ACC112 (cell line): ENCODE data around the gene RREB1.
A peak's percentile ranks its signal among the peaks of the same experiment; 100 is the strongest.

ENCODE experiments used
- H2AFZ ChIP-seq: fragments of 200-600 bp; sonication (generic); one replicate; pipeline ENCODE4 v1.6.0; 2017; ENCODE audit warnings: antibody characterized with exemption, low read length; ENCODE audit not compliant: unreplicated experiment
- H3K27ac ChIP-seq: fragments of 200-600 bp; sonication (generic); 2 replicates; pipeline ENCODE4 v1.5.1; 2014; ENCODE audit warnings: low read depth, mild to moderate bottlenecking, antibody characterized with exemption, low read length, moderate library complexity
- H3K27me3 ChIP-seq: fragments of 200-600 bp; sonication (generic); 2 replicates; pipeline ENCODE4 v1.6.1; 2014; ENCODE audit warnings: mild to moderate bottlenecking, antibody characterized with exemption, low read length, moderate library complexity, mixed read lengths; ENCODE audit not compliant: insufficient read depth
- H3K36me3 ChIP-seq: fragments of 200-600 bp; sonication (generic); 2 replicates; pipeline ENCODE4 v1.6.1; 2016; ENCODE audit warnings: mild to moderate bottlenecking, antibody characterized with exemption, low read length, moderate library complexity, mixed read lengths; ENCODE audit not compliant: insufficient read depth
- H3K4me1 ChIP-seq: fragments of 200-600 bp; sonication (generic); one replicate; pipeline ENCODE4 v1.6.1; 2016; ENCODE audit warnings: low read length, mixed read lengths; ENCODE audit not compliant: insufficient read depth, unreplicated experiment, control insufficient read depth
- H3K4me3 ChIP-seq: fragments of 200-600 bp; sonication (generic); 2 replicates; pipeline ENCODE4 v1.5.1; 2014; ENCODE audit warnings: mild to moderate bottlenecking, low read depth, low read length
- H3K79me2 ChIP-seq: fragments of 200-600 bp; sonication (generic); one replicate; pipeline ENCODE4 v1.6.0; 2016; ENCODE audit warnings: low read length; ENCODE audit not compliant: control insufficient read depth, unreplicated experiment, insufficient read depth

The RREB1 gene

GRCh38 chr6:7111095-7111690 lies 3.4 kb downstream of the RREB1 start:
- Histone ChIP-seq H3K27me3 (no peaks in the 10 kb centered on the region), H3K36me3 (no peaks in the 10 kb centered on the region), H2AFZ (no peak overlapping the region), H3K27ac (no peak overlapping the region), H3K4me3 (0 out of 2 replicates have a peak overlapping the region, but pooled peaks have one; percentile 97), H3K4me1 (peaks cover 21% of the 10 kb centered on the region), H3K79me2 (peaks cover 76% of the 10 kb centered on the region)

GRCh38 chr6:7112171-7112570 lies 4.4 kb downstream of the RREB1 start:
- Histone ChIP-seq H3K4me3 (no peak overlapping the region), H2AFZ (no peak overlapping the region), H3K27ac (no peak overlapping the region), H3K4me1 (peaks cover 17% of the 10 kb centered on the region), H3K27me3 (no peaks in the 10 kb centered on the region), H3K36me3 (no peaks in the 10 kb centered on the region), H3K79me2 (peaks cover 86% of the 10 kb centered on the region)

- no peak overlapping the region for H3K27ac ChIP-seq
- H3K79me2 ChIP-seq = peaks cover 92% of the 10 kb centered on the region
- H3K36me3 ChIP-seq = no peaks in the 10 kb centered on the region
- H3K4me1 ChIP-seq = peaks cover 17% of the 10 kb centered on the region
- no peak overlapping the region for H3K4me3 ChIP-seq
- H3K27me3 ChIP-seq = no peaks in the 10 kb centered on the region
- no peak overlapping the region for H2AFZ ChIP-seq
These were observed 5.1 kb downstream of the RREB1 start for GRCh38 chr6:7112741-7113313.

GRCh38 chr6:7114744-7115458 lies 7.1 kb downstream of the RREB1 start:
- H3K27ac ChIP-seq = no peak overlapping the region
- H3K36me3 ChIP-seq = no peaks in the 10 kb centered on the region
- H3K79me2 ChIP-seq = peaks cover 98% of the 10 kb centered on the region
- H3K4me1 ChIP-seq = peaks cover 17% of the 10 kb centered on the region
- no peaks in the 10 kb centered on the region for H3K27me3 ChIP-seq
- no peak overlapping the region for H3K4me3 ChIP-seq
- H2AFZ ChIP-seq = no peak overlapping the region

GRCh38 chr6:7115543-7116231 lies 7.9 kb downstream of the RREB1 start:
- Histone ChIP-seq H3K36me3 (no peaks in the 10 kb centered on the region), H3K4me3 (no peak overlapping the region), H2AFZ (no peak overlapping the region), H3K27ac (no peak overlapping the region), H3K4me1 (peaks cover 10% of the 10 kb centered on the region), H3K27me3 (no peaks in the 10 kb centered on the region), H3K79me2 (peaks cover 98% of the 10 kb centered on the region)

- H3K79me2 ChIP-seq = peaks cover 95% of the 10 kb centered on the region
- H3K4me3 ChIP-seq = no peak overlapping the region
- no peak overlapping the region for H3K27ac ChIP-seq
- H3K36me3 ChIP-seq = no peaks in the 10 kb centered on the region
- no peaks in the 10 kb centered on the region for H3K4me1 ChIP-seq
- no peaks in the 10 kb centered on the region for H3K27me3 ChIP-seq
- H2AFZ ChIP-seq = no peak overlapping the region
These were observed 11.6 kb downstream of the RREB1 start for GRCh38 chr6:7119272-7119801.

- Histone ChIP-seq H3K79me2 (peaks cover 92% of the 10 kb centered on the region), H3K4me1 (no peaks in the 10 kb centered on the region), H3K36me3 (no peaks in the 10 kb centered on the region), H3K4me3 (no peak overlapping the region), H2AFZ (no peak overlapping the region), H3K27me3 (no peaks in the 10 kb centered on the region), H3K27ac (no peak overlapping the region)
These were observed 14.0 kb downstream of the RREB1 start for GRCh38 chr6:7121700-7122241.

- H3K79me2 ChIP-seq = peaks cover 91% of the 10 kb centered on the region
- H3K27ac ChIP-seq = no peak overlapping the region
- H3K36me3 ChIP-seq = no peaks in the 10 kb centered on the region
- no peaks in the 10 kb centered on the region for H3K27me3 ChIP-seq
- no peak overlapping the region for H3K4me3 ChIP-seq
- H3K4me1 ChIP-seq = no peaks in the 10 kb centered on the region
- no peak overlapping the region for H2AFZ ChIP-seq
These were observed 14.9 kb downstream of the RREB1 start for GRCh38 chr6:7122684-7123083.

GRCh38 chr6:7124114-7124513 lies 16.4 kb downstream of the RREB1 start:
- Histone ChIP-seq H3K4me3 (no peak overlapping the region), H2AFZ (no peak overlapping the region), H3K27me3 (no peaks in the 10 kb centered on the region), H3K27ac (no peak overlapping the region), H3K79me2 (peaks cover 93% of the 10 kb centered on the region), H3K36me3 (no peaks in the 10 kb centered on the region), H3K4me1 (no peaks in the 10 kb centered on the region)

- Histone ChIP-seq H3K27ac (no peak overlapping the region), H3K27me3 (no peaks in the 10 kb centered on the region), H2AFZ (no peak overlapping the region), H3K4me1 (no peaks in the 10 kb centered on the region), H3K4me3 (no peak overlapping the region), H3K36me3 (no peaks in the 10 kb centered on the region), H3K79me2 (peaks cover 93% of the 10 kb centered on the region)
These were observed 16.9 kb downstream of the RREB1 start for GRCh38 chr6:7124636-7125035.
